CMK (cell line): ENCODE data around the gene BRSK1.

Experiments used
- DNase-seq: peaks from one replicate; pipeline ENCODE4 v3.0.0-alpha.2; 2010; ENCODE audit warnings: low read depth

Gene BRSK1

DNA sequence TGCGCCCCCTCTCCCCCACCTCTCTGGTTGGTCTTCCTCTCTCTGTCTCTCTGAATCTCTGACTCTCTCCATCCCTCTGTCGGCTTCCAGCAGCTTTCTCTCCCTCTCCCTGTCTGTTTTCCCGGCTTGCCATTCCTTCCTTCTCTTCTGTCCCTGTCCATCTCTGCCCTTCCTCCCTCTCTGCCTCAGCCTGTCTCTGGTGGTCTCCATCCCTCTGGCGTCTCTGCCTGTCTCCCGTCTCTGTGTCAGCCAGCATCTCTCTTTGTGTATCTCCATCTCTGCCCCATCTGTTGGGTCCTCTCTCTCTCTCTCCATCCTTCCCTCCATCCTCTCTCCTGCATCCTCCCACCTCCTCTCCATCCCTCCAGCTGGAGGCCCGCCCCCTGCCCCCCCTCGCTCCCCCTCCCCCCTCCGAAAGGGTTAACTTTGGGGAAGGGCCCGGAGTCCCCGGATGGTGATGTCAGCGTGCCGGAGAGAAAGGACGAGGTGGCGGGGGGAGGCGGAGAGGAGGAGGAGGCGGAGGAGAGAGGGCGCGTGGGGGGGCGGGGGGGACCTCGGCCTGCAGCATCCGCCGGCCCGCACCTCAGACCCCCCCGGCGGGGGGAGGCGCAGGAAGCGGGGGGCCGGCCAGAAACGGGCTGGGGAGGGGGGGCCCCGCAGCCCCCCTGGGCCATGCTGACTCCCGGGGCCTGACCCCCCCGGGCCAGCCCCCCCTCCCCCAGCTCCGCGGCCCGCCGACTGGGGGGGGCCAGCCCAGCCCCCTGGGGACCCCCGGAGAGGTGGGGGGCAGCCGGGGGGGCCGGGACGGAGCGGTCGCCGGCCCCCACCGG, at the start of gene BRSK1:
TSS of gene BRSK1 (plus strand) at position 450 of the 830 bp plus-strand sequence. CDS start 446 bp downstream, outside the sequence.
- DNase-seq: no peak

DNA sequence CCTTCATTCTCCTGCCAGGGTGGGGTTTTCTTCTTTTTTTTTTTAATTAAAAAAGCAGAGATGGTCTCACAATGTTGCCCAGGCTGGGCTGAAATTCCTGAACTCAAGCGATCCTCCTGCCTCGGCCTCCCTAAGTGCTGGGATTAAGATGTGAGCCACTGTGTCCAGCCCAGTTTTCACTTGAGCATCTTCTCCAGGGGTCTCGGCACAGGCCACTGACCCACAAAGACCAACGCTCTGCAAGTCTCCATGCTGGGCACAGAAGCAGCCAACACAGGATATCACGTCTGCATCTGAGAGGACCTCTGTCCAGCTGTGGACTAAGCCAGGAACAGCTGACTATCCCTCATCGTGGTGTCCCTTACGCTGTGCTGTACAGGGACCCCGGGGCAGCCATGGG, 45.8 kb upstream of the BRSK1 start:
- no peak for DNase-seq

DNA sequence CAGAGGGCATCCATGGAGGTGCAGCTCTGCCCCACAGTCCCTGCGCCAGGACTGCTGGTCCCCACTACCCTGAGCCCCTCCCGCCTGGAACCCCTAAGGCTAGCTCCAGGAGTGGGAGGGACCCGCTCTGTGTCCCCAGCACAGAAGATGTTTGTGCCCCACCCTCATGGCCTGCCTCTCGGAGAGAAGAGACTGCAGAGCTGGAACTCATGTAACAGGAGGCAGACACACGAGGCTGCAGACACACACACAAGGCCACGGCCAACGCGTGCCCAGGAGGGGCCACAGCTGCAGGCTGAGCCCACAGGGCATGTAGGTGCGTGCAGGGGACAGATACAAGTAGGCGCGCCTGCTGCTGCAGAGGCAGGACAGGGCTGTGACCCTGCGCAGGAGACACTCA, 44.8 kb upstream of the BRSK1 start:
- DNase-seq: no peak

DNA sequence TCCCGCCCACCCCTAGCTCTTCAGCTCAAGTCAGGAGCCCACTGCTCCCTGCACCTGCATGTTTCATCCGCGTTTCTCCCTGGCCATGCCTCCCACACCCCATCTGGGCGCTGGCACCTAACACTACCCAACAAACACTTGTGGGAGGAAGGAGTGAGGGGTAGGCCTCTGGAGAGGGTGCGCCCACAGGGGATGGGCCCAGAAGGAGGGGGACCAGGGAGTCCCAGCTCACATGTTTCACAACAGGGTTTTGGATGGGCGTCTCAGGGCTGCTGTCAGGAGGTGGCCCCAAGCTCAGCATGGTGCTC, 43.1 kb upstream of the BRSK1 start:
- no peak for DNase-seq

DNA sequence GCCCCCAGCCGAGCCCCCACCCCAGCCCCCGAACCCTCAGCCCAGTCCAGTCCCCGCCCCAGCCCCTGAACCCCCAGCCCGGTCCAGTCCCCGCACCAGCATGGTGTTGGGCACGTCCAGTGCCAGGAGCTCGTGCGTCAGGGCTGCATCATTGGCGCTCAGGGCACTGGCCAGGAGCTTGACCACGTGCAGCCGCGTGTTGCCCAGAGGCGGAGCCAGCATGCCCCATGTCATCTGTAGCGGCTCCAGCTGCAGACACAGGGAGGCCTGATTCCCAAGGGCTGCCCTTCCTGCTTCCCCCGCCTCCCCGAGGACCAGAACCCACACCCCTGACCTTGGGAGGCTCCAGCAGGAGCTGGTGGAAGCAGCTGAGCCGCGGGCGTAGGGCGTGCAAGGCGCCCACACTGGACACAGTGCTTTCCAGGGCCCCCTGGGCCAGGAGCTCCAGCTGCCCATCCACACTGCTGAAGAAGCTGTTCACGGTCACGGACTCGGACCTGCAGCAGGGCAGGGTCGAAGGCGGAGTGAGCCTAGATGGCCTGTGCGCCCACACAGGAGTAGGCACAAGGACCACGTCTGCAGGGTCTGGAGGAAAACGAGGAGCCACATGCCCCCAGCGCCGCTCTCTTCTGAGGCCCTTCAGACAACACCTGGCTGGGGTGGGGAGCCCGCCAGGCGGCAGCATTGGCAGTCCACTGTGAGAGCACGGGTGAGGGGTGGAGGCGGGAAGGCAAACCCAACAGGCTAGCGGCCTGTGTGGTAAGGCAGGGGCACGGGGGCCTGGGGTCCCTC, 42.5 kb upstream of the BRSK1 start:
- no peak for DNase-seq

DNA sequence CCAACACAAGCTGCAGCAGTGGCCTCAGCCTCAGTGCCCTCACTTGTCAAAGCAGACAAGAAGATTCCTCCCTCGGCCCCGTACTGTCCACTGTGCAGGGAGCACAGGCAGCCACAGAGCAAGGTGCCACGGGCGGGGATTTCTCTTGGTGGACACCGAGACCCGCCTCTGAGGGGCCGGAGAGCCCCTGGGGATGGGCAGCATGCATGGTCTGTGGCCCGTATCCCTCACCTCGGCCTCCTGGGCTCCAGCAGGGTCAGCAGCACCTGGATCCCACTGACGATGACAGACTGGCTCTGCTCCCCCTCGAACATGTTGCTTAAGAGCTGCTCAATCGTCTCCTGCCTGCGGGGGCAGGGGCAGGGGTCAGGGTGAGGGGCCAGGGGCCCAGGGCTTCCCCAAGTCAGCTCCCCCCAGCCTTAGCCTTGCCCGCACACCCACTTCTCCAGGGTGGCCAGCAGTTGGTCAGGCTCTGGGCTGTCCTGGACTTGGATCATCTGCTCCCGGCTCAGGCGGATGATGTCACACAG, 41.8 kb upstream of the BRSK1 start:
- DNase-seq: no peak

DNA sequence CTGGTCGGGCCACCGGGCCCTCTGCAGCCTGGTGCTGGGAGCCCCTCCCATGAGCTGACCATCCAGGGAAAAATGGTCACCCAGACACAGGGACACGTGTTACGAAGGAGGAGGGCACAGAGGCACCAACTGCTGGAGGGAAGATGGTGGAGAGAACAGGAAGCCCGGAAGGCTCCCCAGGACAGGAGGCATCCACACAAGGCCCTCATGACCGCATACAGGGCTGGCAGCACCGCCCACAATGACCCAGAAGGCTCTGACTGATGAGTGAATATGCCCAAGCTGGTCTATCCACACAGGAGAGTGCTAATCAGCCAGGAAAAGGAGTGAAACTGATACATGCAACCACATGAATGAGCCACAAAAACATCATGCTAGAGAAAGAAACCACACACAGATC, 41.3 kb upstream of the BRSK1 start:
- no peak for DNase-seq

DNA sequence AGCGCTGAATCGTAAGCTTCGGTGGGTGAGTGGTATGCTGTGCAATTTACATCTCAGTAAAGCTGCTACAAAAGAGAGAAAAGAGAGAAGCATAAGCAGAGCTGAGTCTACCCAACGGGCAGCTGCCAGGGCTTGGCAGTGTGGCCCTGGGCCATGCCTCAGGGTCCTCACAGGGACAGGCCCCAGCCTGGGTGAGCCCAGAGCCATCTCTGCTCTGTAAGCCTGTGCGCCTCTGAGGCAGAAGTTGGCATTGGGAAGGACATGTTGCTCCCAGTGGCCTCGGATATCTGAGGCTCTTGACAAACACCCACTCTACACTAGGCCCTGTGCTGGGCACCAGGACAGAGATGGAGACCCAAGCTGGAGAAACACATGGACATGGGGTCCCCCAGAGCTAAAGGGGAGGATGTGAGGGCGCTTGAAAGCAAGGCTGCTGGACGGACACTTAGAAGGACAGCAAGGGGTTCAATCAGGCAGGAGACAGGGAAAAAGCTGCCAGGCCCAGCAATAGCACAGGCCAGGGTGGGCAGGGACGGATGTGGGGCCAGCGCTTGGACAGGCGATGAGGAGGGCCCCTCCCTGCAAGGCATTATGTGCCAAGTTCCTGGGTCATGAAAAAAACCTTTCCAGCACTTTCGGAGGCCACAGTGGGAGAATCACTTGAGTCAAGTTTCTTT, 39.7 kb upstream of the BRSK1 start:
- no peak for DNase-seq

DNA sequence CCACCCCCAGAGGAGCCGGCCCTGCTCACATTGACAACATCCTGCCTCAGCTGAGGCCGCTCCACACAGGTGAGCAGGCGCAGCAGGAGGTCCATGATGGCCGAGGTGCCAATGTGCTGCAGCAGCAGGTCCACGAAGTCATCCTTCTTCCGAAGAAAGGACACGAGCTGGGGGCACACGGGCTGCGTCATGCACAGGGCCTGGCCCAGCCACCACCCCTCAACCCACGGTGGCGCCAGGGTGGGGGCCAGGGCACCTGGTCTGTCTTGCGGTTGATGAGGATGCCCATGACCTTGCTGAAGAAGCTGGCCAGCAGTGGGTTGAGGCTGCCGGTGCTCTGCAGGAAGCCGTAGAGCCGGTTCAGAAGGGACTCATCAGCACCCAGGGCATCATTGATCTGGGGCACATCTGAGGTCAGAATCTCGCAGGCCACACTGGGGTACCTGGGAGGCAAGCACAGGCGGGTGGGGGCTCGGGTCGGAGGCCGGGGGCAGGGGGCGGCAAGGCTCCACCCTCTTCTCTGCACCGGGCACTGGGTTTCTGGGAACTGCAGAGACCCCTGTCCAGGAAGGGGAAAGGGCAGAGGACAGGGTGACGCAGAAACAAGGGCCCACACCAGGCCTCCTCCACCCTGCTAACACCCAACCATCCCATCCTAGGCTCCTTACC, 38.4 kb upstream of the BRSK1 start:
- no peak for DNase-seq

DNA sequence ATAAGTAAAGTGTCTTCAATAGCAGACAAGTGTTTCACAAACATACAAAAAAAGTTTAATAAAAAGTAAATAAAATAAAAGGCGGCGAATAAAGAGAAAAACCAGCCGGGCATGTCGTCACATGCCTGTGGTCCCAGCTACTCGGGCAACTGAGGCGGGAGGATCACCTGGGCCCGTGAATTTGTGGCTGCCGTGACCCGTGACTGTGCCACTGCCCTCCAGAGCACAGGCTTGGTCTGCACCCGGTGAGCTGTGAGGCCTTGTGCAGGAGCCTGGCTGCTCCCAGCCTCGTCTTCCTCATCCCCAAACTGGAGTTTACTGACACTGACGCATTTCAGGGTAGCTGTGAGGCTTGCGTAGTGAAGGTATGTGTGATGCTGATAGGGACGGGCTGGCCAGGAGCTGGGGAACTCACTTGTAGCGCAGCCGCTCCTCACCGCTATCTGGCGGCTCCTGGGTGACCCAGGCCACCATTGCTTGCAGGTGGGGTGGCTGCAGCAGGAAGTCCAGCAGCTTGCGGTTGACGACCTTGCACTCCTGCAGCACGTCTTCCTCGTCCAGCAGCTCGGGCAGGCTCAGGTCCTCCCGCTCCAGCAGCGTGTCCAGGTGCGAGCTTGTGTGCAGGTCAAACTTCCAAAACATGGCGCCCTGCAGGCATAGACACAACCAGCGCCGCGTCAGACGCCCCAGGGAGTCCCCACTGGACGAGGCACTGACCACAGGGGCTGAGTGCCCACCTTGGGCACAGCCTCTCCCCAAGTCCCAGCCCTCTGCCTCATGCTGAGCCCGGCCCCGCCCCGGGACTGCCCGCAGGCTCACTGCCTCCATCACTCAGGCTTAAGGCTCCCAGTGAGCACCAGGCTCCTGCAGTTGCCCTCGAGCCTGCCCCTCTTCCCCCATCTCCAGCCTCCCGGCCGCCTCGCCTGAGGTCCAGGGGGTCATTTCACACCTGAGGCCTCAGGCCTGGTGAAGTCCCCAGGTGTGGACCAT, 37.0 kb upstream of the BRSK1 start:
- DNase-seq: no peak

DNA sequence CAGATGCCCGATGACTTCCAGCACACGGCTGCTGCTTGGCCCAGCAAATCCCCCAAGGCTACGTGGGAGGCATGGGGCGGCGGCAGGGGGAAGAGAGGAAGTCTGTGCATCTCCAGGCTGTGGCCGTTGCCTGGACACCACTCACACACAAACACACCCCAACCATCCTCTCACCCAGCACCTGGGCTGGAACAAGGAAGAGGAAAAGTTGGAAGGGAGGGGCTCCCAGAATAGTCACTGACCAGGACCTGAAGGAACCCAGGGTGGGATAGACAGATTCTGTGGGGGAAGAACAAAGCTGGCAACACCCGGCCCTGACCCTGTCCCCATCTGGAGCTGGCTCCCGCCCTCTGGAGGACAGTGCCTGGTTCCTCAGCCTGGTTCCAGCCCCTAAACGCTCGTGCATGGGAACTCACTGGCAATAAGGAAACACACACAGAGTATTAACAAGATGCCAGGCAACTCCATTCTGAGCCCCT, 36.1 kb upstream of the BRSK1 start:
- DNase-seq: no peak

DNA sequence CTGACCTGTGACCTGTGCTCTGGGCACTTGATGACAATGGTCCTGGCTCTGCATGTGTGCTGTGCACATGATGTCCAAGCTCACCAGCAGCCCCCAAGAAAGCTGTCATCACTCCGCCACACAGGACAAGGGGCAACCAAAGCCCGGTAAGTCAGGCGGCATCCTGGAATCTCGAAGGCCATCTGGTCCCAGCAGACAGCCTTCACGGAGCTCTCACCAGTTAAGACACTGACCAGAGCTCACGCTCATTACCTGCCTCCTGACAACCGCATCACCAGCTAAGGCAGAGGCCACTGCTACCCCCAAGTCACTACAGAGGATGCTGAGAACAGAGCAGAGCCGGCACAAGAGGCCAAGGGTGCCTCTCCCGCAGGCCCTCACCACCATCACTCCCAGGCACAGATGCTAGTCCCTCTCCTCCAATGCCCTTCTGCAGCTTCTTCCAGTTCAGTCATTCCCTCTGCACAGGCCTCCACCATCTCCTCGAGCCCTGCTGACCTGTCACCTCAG, 35.6 kb upstream of the BRSK1 start:
- DNase-seq: no peak

DNA sequence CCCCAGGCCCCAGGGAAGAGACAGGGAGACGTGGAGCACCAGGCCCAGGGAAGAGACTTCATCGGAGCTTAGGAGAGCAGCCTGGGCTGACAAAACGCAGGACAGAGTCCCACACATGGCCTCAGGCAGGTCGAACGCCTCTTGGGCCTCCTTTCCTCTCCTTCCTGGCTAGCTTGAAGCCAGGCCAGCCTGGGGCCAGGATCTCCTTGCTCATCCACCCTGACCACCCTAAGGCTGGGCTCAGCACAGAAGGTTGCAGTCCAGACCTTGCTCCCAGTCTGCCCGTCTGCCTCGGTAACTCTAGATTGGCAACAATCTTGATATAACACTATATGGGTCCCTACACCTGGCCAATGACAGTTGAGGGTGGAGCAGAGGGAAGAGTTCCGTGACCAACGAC, 35.1 kb upstream of the BRSK1 start:
- no peak for DNase-seq

DNA sequence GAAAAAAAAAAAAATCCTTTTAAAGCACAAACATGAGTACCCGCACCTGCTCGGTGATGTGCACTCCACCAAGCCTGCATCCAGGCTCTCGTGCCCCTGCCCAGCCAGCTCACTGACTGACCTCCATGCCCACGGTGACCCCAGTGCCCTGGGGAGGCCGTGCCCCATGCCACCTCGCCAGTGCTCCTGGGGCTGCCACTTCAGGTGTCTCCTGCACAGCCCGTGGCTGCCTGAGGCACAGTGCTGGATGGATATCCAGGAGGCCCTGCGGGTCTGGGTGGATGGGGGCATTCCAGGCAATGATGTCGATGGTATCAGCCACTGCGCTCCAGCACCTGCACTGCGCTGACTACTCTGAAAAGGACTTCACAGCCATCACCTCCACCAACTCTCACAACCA, 34.0 kb upstream of the BRSK1 start:
- no peak for DNase-seq

DNA sequence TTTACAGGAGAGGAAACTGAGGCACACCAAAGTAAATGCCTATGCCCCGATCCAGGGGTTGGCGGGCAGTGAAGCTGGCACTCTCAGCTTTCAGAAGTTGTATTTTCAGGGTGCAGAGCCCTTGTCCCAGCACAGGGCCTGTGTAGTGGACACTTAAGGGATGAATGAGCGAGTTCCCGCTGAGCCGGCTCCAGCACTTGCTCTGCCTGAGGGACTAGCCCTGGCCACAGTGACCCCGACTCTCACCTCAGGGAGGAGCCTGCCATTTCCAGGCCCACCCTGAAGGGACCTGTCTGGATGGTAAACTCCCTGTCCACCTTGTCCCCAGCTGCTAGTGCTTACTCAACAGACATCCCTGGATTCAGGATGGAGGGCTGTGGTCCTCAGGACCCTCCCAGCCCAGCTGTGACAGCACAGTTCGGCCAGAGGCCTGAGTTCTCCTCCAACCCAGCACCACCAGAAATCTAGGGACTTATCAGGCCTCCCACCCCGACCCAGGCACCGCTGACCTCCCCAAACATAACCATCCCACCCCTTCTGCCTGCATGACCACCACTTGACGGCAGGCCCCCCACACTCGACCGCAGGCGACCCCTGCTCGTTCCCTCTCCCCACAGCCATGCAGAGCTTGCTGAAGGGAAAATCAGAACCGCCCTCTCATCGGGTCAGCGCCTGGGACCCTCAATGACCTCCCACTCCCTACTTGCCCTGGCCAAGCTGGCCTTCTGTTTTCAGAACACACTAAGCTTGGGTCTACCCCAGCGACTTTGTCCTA, 33.3 kb upstream of the BRSK1 start:
- DNase-seq: no peak

DNA sequence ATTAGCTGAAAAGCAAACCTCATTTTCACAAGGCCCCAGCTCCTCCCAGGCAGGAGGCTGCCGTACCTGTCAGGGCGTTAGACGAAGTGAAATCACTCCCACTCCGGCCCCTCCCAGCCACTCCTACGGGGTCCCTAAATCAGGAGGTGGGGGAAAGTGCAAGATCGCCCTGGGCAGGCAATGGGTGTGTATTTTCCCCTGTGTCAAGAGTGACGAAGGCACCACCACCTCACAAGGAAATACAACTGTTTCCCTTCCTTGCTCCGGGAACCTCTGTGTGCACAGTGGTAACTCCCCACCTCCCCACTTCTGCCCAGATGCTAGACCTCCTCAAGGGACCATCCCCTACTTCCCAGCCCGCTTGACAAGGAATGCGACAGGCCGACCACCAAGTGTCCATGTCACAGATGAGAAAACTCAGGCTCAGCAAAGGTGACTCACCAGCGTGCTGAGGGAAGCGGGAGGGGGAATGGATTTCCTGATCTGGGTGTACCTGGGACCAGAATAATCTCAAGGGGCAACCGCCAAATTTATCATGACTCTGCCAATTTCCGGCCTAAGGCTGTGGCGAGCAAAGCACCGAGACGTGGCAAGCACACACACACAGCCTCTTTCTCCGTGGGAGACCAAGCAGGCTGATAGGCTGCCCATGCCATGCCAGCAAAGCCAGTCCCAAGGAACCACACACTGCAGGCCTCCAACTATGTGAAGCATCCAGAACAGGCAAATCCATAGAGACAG, 32.3 kb upstream of the BRSK1 start:
- no peak for DNase-seq

DNA sequence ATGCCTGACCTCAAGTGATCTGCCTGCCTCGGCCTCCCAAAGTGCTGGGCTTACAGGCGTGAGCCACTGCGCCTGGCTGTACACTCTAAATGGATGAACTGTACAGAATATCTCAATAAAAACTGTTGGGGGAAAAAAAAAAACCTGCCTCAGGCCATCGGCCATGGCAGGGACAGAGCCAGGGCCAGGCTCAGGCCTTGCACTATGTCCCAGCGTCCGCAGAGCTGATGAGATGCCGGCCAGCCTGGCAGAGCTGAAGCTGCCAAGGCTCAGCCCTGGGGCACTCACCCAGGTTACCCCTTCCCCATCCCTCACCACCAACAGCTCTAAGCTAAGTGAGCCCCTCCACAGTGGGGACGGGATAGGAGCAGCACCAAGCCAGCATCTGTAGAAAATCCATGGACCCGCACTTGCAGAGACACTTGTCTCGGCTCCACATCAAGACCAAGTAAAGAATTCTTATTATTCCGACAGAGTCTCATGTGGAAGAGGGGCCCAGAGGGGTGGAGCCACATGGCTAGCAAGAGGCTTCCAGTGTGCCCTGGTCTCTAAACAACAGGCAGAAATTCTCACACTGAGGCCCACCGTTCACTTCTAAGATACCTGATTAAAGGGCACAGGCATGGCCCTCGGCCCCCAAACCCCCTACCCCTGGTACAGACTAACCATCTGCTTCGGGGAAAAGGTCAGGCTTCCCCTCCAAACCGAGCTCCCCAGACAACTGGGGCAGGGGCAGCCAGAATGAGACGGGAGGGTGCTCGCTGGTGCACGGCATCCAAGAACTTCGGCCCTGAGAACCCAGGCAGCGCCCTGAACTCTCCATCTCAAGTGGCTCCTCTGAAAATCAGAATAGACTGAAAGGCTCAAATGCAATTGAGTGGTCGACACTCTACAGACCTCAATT, 30.8 kb upstream of the BRSK1 start:
- no peak for DNase-seq
